DOHH2 (cell line): ENCODE results near the gene RHCG.

Experiments used
- CTCF ChIP-seq: fragments of 200-600 bp; sonication (generic); IDR thresholded peaks from one replicate; pipeline ENCODE4 v1.5.1; 2014; ENCODE audit warnings: antibody characterized with exemption, mild to moderate bottlenecking, low read depth, low read length; ENCODE audit not compliant: poor library complexity, severe bottlenecking
- EZH2phosphoT487 ChIP-seq: fragments of 200-600 bp; sonication (generic); IDR thresholded peaks from 2 replicates; pipeline ENCODE4 v1.6.1; 2017; ENCODE audit warnings: borderline replicate concordance, mild to moderate bottlenecking, antibody characterized with exemption, low read length, moderate library complexity, mixed read lengths

- TF ChIP-seq CTCF = no peak
- no peak for TF ChIP-seq EZH2phosphoT487
These were observed 72.4 kb downstream of the RHCG start for GRCh38 chr15:89423981-89424380.
